Measurements from ENCODE around the gene TMEM63C. TPM values are rescaled to one million over a fixed set of nuclear protein-coding genes. Genes with fewer than 3 reads are reported as not detected.

Gene TMEM63C
- 1 to 10 TPM in 1 of 4 donors, under 1 TPM in 1, not detected in 2; 0.98 to 1.9 TPM for total RNA-seq

GRCh38 chr14:77181603-77182437, at the start of gene TMEM63C:
Gene TMEM63C, plus strand, starts transcription at chr14:77181798. Its CDS starts 37,016 bp downstream, at chr14:77218814.
- Histone ChIP-seq H3K4me3 (no peak within 1 kb of the TSS), H3K27me3 (peaks cover 0 to 13% of the 10 kb centered on the region in 2 donors), H3K27ac (no peak within 1 kb of the TSS), H3K4me1 (no peaks in the 10 kb centered on the region), H3K9me3 (no peaks in the 10 kb centered on the region), H3K36me3 (no peaks in the 10 kb centered on the region)
- DNase-seq = no peak
- intact Hi-C loops (cut with DNase I; ENCODE audit: low total_unique reads) = no loop called here
- TF ChIP-seq CTCF (IDR thresholded peaks at IDR 0.05) (no peak), POLR2A (IDR thresholded peaks at IDR 0.05) (no peak)

- no peak overlapping the region for H3K27ac ChIP-seq
- H3K36me3 ChIP-seq = no peaks in the 10 kb centered on the region
- H3K4me1 ChIP-seq = no peaks in the 10 kb centered on the region
- intact Hi-C loops (cut with DNase I; ENCODE audit: low total_unique reads) = no loop called here
- TF ChIP-seq POLR2A (IDR thresholded peaks at IDR 0.05) = no peak
- TF ChIP-seq CTCF (IDR thresholded peaks at IDR 0.05) = no peak
- H3K4me3 ChIP-seq = no peak overlapping the region
- no peaks in the 10 kb centered on the region for H3K9me3 ChIP-seq
- no peaks in the 10 kb centered on the region for H3K27me3 ChIP-seq
- no peak for DNase-seq
Observed at GRCh38 chr14:77131871-77132486, 49.6 kb upstream of the TMEM63C start.

- H3K27me3 ChIP-seq = peaks cover 0 to 10% of the 10 kb centered on the region in 2 donors
- no peaks in the 10 kb centered on the region for H3K4me1 ChIP-seq
- no peaks in the 10 kb centered on the region for H3K9me3 ChIP-seq
- H3K4me3 ChIP-seq = no peak overlapping the region
- no peak overlapping the region for H3K27ac ChIP-seq
- intact Hi-C loops (cut with DNase I; ENCODE audit: low total_unique reads) = no loop called here
- H3K36me3 ChIP-seq = no peaks in the 10 kb centered on the region
- DNase-seq = no peak
- TF ChIP-seq CTCF (IDR thresholded peaks at IDR 0.05) = no peak
- TF ChIP-seq POLR2A (IDR thresholded peaks at IDR 0.05) = no peak
Observed at GRCh38 chr14:77133720-77134338, 47.8 kb upstream of the TMEM63C start.

GRCh38 chr14:77139022-77139421, 42.6 kb upstream of the TMEM63C start:
- TF ChIP-seq POLR2A (IDR thresholded peaks at IDR 0.05) (no peak), CTCF (IDR thresholded peaks at IDR 0.05) (no peak)
- Histone ChIP-seq H3K36me3 (no peaks in the 10 kb centered on the region), H3K27ac (no peak overlapping the region), H3K4me1 (peaks cover 0 to 14% of the 10 kb centered on the region in 2 donors), H3K4me3 (no peak overlapping the region), H3K27me3 (peaks cover 0 to 35% of the 10 kb centered on the region in 2 donors), H3K9me3 (no peaks in the 10 kb centered on the region)
- DNase-seq = no peak
- intact Hi-C loops (cut with DNase I; ENCODE audit: low total_unique reads) = no loop called here
